Stimulated activated CD8-positive, alpha-beta memory T cell treated with anti-CD3 and anti-CD28 coated beads, Interleukin-15, amount 100 ng/mL, for 4 hours (primary cell): ENCODE data around the gene RAB10.
"Not testable (repeated sequence)": the region's sequence is repeated elsewhere in the genome, so short reads cannot be mapped to it uniquely, and the experiment has no call there.

Experiments used
- DNase-seq, 2 donors: peaks; one replicate each; pipeline ENCODE4 v3.0.0-alpha.2; 2020; ENCODE audit warnings: low read depth in 2 of 2

The RAB10 gene

GRCh38 chr2:26016012-26016705 is 17.7 kb upstream of the RAB10 start:
- no peak for DNase-seq

GRCh38 chr2:26016706-26017045 is 17.2 kb upstream of the RAB10 start:
- DNase-seq = not testable (repeated sequence)

GRCh38 chr2:26017464-26018183 is 16.3 kb upstream of the RAB10 start:
- no peak for DNase-seq

GRCh38 chr2:26018184-26019055 is 15.5 kb upstream of the RAB10 start:
- DNase-seq = no peak

- DNase-seq = no peak
Observed at GRCh38 chr2:26020231-26020640, 13.6 kb upstream of the RAB10 start.

- no peak for DNase-seq
Observed at GRCh38 chr2:26024260-26024659, 9.6 kb upstream of the RAB10 start.

- no peak for DNase-seq
Observed at GRCh38 chr2:26025509-26025908, 8.4 kb upstream of the RAB10 start.

- not testable (repeated sequence) for DNase-seq
Observed at GRCh38 chr2:26028083-26028482, 5.8 kb upstream of the RAB10 start.

- not testable (repeated sequence) for DNase-seq
Observed at GRCh38 chr2:26032586-26033269, 1.2 kb upstream of the RAB10 start.

GRCh38 chr2:26033270-26033817 is 540 bp upstream of the RAB10 start:
- DNase-seq = no peak

- no peak for DNase-seq
Observed at GRCh38 chr2:26034637-26034992, 731 bp downstream of the RAB10 start.

GRCh38 chr2:26035090-26035743 is 1.3 kb downstream of the RAB10 start:
- no peak for DNase-seq

- DNase-seq = no peak
Observed at GRCh38 chr2:26039603-26040323, 5.9 kb downstream of the RAB10 start.

GRCh38 chr2:26043109-26043508 is 9.2 kb downstream of the RAB10 start:
- DNase-seq = no peak

- DNase-seq = no peak
Observed at GRCh38 chr2:26043862-26044696, 10.2 kb downstream of the RAB10 start.

- DNase-seq = no peak
Observed at GRCh38 chr2:26048791-26049190, 14.9 kb downstream of the RAB10 start.

- DNase-seq = no peak
Observed at GRCh38 chr2:26049641-26050040, 15.8 kb downstream of the RAB10 start.

- DNase-seq = no peak
Observed at GRCh38 chr2:26052740-26053139, 18.9 kb downstream of the RAB10 start.

GRCh38 chr2:26054598-26055348 is 20.9 kb downstream of the RAB10 start:
- no peak for DNase-seq
